NCI-H2227 treated with DMSO at 0.1 percent for 48 hours (cell line): ENCODE data around the gene GPSM1.
"Not testable (repeated sequence)": the region's sequence is repeated elsewhere in the genome, so short reads cannot be mapped to it uniquely, and the experiment has no call there.

Experiments
- DNase-seq: peaks from one replicate; lab custom pipeline; 2025; lab: John Stamatoyannopoulos, UW

Gene GPSM1

DNA sequence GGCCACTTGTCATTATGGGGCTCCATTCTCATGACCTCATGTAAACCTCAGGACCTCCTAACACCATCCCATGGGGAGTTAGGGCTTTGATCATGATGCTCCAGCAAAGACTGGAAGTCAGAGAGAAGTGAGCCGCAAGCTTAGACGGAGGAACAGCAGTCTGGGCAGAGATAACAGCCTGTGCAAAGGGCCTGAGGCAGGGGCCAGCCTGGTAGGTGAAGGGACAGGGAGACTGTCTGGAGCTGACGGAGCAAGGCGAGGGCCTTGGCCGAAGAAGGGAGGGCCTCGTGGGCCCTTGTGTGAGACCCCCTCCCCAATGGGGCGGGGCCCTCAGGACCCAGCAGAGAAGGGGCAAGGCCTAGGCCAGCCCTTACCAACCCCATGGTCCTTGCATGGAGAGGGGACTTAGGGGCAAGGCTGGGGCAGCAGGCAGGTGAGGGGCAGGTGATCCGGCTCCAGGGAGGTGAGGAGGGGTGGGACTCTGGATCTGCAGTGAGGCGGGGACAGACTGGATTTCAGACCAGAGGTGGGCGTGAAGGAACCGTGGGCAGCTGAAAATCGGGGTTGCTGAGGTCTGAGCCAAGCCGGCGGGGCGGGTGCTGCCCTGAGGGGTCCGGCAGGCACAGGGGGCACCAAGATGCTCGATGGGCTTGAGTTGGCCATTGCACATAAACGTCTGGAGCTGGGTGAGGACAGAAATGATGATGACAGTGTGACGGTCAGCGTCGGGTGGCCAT is 17.4 kb downstream of the GPSM1 start:
- no peak for DNase-seq

GRCh38 chr9:136345281-136346156 is 18.2 kb downstream of the GPSM1 start:
- no peak for DNase-seq

DNA sequence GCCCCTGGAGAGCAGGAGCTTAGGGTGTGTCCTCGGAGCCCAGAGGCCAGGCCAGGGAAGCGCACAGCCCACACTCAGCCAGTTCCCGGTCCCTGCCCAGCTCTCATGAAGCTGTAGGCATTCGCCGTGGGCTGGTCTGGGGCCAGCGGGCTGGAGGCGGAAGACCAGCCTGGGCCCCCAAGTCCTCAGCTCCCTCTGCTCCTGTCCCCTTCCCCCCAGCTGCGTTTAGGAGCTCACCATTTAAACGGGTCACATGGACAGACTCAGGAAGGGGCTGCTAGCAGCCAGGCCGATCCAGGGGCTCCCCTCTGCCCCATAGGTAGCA is 18.8 kb downstream of the GPSM1 start:
- DNase-seq, result no peak

- no peak for DNase-seq
Measured at GRCh38 chr9:136346927-136347465, 19.7 kb downstream of the GPSM1 start.

- DNase-seq, result no peak
Measured at GRCh38 chr9:136347472-136348256, 20.3 kb downstream of the GPSM1 start.

- DNase-seq, result no peak
Measured at GRCh38 chr9:136348691-136349090, 21.4 kb downstream of the GPSM1 start.

- no peak for DNase-seq
Measured at GRCh38 chr9:136349546-136349945, 22.2 kb downstream of the GPSM1 start.

DNA sequence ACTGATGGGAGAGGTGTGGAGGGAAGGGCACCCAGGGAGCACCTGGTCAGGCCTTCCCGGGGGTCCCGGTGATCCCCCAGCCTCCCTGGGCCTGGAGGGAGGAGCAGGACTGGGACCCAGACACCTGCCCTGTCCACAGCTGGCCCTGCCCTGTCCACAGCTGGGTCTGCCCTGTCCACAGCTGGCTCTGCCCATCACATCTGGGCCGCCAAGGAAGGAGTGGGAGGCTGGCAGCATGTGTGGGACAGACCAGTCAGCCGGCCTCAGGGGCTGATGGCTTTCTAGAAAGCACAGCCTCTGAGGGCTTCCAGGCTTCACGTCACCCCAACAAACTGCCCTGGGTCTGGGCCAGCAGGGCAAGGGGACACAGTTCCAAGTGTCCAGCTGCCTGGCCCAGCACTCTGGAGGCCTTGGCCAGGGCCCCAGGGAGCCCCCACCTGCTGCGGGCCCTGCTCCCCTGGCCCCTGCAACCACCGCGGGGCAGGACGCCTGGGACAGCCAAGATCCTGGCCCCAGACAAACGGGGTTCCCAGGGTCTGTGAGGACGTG is 24.0 kb downstream of the GPSM1 start:
- DNase-seq, result no peak

DNA sequence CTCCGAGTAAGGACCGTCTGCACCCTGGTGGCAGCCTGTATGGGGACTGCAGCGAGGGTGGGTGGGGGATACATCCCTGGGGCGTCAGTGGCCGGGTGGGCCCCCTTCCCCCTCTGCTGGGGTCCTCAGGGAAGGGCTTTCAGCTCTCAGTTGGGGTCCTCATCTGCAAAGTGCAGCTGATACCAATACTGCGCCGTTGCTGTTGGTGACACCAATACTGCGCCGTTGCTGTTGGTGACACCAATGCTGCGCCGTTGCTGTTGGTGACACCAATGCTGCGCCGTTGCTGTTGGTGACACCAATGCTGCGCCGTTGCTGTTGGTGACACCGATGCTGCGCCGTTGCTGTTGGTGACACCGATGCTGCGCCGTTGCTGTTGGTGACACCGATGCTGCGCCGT is 24.5 kb downstream of the GPSM1 start:
- DNase-seq, result not testable (repeated sequence)

DNA sequence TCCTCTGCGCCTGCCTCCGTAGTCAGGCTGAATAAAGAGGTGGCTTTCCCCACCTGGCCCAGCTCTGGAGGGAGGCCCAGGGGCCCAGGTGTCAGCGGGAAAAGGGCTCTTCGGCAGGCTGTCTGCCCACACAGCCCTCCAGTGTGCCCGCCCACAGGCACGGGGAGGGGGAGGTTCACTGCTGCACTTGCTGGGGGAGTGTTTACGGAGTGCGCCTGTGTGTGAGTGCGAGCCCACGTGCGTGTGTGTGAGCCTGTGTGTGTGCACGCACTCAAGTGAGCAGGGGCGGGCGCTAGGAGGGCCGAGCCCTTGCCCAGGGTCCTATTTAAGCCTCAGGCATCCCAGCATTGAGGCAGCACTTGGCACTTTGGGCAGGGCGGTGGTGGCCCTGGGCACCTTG is 25.3 kb downstream of the GPSM1 start:
- peak; percentile 12 for DNase-seq

DNA sequence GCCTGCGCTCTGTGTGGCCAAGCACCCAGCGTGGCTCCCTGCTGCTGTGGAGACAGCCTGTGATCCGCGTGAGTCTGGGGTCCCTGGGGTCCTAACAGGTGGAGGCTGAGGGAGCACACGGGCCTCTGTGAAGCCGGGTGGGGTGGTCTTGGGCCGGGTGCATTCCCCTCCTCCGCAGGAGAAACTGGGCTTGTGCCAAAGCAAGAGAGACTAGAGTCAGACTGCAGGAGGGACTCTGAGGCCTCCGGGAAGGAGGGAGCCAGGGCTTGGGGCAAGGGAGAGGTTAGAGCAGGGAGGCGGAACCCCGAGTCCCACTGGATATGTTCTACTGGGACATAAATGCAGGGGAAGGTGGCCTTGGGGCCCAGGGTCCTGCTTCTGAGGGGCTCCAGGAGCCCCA is 25.7 kb downstream of the GPSM1 start:
- DNase-seq, result no peak

- DNase-seq, result no peak
Measured at GRCh38 chr9:136353757-136354488, 26.6 kb downstream of the GPSM1 start.

- DNase-seq, result no peak
Measured at GRCh38 chr9:136354592-136355085, 27.3 kb downstream of the GPSM1 start.

- DNase-seq, result no peak
Measured at GRCh38 chr9:136355616-136356557, 28.5 kb downstream of the GPSM1 start.

DNA sequence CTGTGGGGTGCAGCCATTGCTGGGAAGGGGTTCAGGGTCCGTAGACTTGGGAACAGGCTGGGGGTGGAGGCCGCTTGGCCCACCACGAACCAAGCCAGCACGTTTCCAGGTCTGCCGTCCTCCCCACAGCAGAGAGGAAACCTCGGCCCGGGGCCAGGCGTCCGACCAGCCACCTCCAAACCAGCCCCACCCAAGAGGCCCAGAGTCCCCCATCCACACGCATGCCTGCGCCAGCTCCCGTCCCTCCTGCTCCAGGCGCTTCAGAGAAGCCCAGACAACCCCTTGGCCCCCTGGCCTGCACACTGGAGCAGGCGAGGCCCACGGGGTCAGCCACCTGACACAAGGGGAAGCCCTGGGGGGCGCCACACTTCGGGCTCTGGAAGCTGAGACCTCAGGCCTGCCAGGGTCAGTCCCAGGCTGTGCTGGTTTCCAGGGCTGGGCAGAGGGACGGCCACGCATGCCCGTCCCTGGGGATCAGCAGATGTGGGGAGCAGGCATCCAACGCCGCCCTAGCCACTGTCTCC is 29.9 kb downstream of the GPSM1 start:
- DNase-seq, result no peak

GRCh38 chr9:136358016-136358415 is 30.7 kb downstream of the GPSM1 start:
- DNase-seq, result no peak

DNA sequence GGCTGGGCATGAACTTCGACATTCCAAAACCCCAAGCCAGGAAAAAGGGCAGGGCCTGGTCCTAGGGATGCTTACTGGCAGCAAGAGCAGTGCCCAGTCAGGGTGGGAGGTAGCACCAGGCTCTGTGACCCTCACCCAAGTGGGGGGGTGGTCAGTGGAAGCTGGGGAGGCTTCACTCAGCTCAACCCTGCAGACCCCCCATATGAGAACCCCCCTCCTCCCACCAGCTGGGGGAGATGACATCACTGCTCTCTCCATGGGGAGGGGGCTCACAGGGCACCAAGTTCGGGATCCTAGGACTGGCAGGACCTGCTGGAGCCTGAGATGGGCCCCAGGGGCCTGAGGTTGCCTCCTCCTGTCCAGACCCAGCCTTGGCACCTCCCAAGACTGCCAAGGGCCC is 31.5 kb downstream of the GPSM1 start:
- no peak for DNase-seq

- no peak for DNase-seq
Measured at GRCh38 chr9:136359774-136360718, 32.7 kb downstream of the GPSM1 start.
